Neural crest cell (in vitro differentiated cells): ENCODE results near the gene RERE. TPM values are rescaled to one million over a fixed set of nuclear protein-coding genes. Genes with fewer than 3 reads are reported as not detected.

Experiments
- DNase-seq: peaks from one replicate; pipeline ENCODE4 v3.0.0; 2021; ENCODE audit warnings: low read depth, mixed read lengths, low spot score
- H3K27ac Mint-ChIP-seq: one replicate; pipeline ENCODE4 v1.8.0; 2021; ENCODE audit warnings: mild to moderate bottlenecking, mixed read lengths; ENCODE audit not compliant: unreplicated experiment
- H3K27me3 Mint-ChIP-seq: 2 replicates; pipeline ENCODE4 v1.8.0; 2021; ENCODE audit warnings: low read depth, mild to moderate bottlenecking, mixed read lengths
- H3K36me3 Mint-ChIP-seq: 2 replicates; pipeline ENCODE4 v1.8.0; 2021; ENCODE audit warnings: low read depth, mild to moderate bottlenecking, mixed read lengths
- H3K4me1 Mint-ChIP-seq: 2 replicates; pipeline ENCODE4 v1.8.0; 2021; ENCODE audit warnings: mixed read lengths
- H3K4me3 Mint-ChIP-seq: one replicate; pipeline ENCODE4 v1.8.0; 2021; ENCODE audit warnings: mild to moderate bottlenecking, mixed read lengths
- H3K9me3 Mint-ChIP-seq: 2 replicates; pipeline ENCODE4 v1.8.0; 2021; ENCODE audit warnings: mixed read lengths
- CTCF ChIP-seq: fragments of 200-600 bp; sonication (generic); conservative IDR thresholded peaks from 2 replicates; pipeline ENCODE4 v1.5.0; 2021; ENCODE audit warnings: antibody characterized with exemption, mild to moderate bottlenecking
- total RNA-seq: library from RNA; stranded (reverse); gene quantifications from 2 replicates; pipeline ENCODE4 v1.2.1, GENCODE V29; 2021

The RERE gene
- total RNA-seq, 1 donor from 2014 or later, result 122 TPM

GRCh38 chr1:8390707-8391106, 426.7 kb downstream of the RERE start:
- TF ChIP-seq CTCF, result no peak
- Mint-ChIP-seq H3K4me3 (no peak overlapping the region), H3K27me3 (no peaks in the 10 kb centered on the region), H3K36me3 (peaks cover 19% of the 10 kb centered on the region), H3K9me3 (no peaks in the 10 kb centered on the region), H3K27ac (no peak overlapping the region), H3K4me1 (peaks cover 43% of the 10 kb centered on the region)
- DNase-seq, result no peak

- DNase-seq, result no peak
- peaks cover 45% of the 10 kb centered on the region for H3K4me1 Mint-ChIP-seq
- no peak overlapping the region for H3K27ac Mint-ChIP-seq
- no peak for TF ChIP-seq CTCF
- no peak overlapping the region for H3K4me3 Mint-ChIP-seq
- H3K36me3 Mint-ChIP-seq, result peaks cover 19% of the 10 kb centered on the region
- no peaks in the 10 kb centered on the region for H3K27me3 Mint-ChIP-seq
- no peaks in the 10 kb centered on the region for H3K9me3 Mint-ChIP-seq
These were observed 427.4 kb downstream of the RERE start for GRCh38 chr1:8389958-8390535.

GRCh38 chr1:8388732-8389562, 428.5 kb downstream of the RERE start:
- DNase-seq, result no peak
- Mint-ChIP-seq H3K4me1 (peaks cover 50% of the 10 kb centered on the region), H3K27me3 (no peaks in the 10 kb centered on the region), H3K9me3 (no peaks in the 10 kb centered on the region), H3K36me3 (peaks cover 19% of the 10 kb centered on the region), H3K27ac (peak overlapping the region; percentile 85), H3K4me3 (no peak overlapping the region)
- no peak for TF ChIP-seq CTCF

- Mint-ChIP-seq H3K36me3 (peaks cover 14% of the 10 kb centered on the region), H3K27ac (no peak overlapping the region), H3K9me3 (no peaks in the 10 kb centered on the region), H3K4me3 (no peak overlapping the region), H3K4me1 (peaks cover 62% of the 10 kb centered on the region), H3K27me3 (no peaks in the 10 kb centered on the region)
- DNase-seq, result no peak
- TF ChIP-seq CTCF, result no peak
These were observed 431.2 kb downstream of the RERE start for GRCh38 chr1:8386247-8386646.

- Mint-ChIP-seq H3K9me3 (no peaks in the 10 kb centered on the region), H3K4me3 (no peak overlapping the region), H3K27ac (no peak overlapping the region), H3K36me3 (peaks cover 14% of the 10 kb centered on the region), H3K4me1 (peaks cover 60% of the 10 kb centered on the region), H3K27me3 (no peaks in the 10 kb centered on the region)
- no peak for DNase-seq
- TF ChIP-seq CTCF, result no peak
These were observed 432.9 kb downstream of the RERE start for GRCh38 chr1:8384577-8384976.
